ENCODE data around the gene RETREG2.

Gene RETREG2

DNA sequence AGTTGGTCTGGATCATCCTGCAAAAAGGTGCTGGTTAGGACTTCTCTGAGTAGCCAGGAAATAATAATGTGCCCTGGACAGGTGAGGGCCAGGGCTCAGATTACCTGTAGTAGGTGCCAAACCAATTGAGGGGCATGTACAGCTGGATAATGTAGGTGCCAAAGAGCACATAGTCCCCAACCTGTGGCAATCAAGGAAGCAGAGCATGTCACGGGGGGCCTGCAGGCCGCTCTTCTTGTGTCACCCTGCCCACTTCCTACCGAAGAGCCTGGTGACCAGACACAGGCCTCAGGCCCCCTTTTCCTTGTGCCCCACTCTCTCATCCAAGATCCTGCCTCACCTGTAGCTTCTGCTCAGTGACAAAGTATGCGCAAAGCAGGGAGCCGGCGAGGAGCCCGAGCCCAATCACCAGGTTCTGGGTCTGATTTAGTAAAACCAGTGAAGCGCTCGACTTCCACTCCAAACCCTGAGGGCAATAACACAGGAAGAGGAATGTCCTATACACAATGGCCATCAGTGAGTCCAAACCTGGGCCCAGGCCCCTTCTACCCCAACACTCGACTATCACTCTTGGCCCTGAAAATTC lies 35.5 kb downstream of the RETREG2 start (continued):
- TF ChIP-seq PATZ1 (CRISPR knock-in tag; IDR thresholded peaks at IDR 0.05; ENCODE audit: borderline replicate concordance) (no peak), TSHZ2 (CRISPR knock-in tag; IDR thresholded peaks at IDR 0.05) (no peak), TOX (CRISPR knock-in tag; IDR thresholded peaks at IDR 0.05; ENCODE audit: borderline replicate concordance) (no peak), ZNF70 (CRISPR knock-in tag; IDR thresholded peaks at IDR 0.05) (no peak), OSR1 (CRISPR knock-in tag; IDR thresholded peaks at IDR 0.05) (no peak), ZFP3 (CRISPR knock-in tag; IDR thresholded peaks at IDR 0.05) (no peak)

DNA sequence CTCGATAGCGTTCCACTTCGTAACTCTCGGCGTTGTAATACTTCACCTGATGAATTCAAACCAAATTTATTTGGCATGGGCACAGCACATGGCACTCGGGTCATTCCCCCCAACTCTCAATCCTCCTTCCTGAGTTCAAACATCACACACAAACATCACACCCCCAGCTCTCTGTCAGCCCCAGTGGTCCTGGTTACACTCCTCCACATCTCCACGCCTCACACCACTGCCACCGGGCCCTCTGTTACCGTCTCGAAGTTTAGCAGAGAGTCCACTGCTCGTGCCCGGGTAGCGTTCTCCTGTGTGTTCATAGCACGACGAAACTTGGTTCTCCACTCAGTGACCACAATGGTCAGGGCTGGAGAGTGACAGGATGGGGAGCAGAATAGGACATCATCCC lies 36.1 kb downstream of the RETREG2 start:
- TF ChIP-seq ZNF8 (CRISPR knock-in tag; IDR thresholded peaks at IDR 0.05) (no peak), TOX (CRISPR knock-in tag; IDR thresholded peaks at IDR 0.05; ENCODE audit: borderline replicate concordance) (no peak), ZFP30 (CRISPR knock-in tag; IDR thresholded peaks at IDR 0.05) (no peak), ESRRG (CRISPR knock-in tag; IDR thresholded peaks at IDR 0.05) (no peak), CSRNP3 (CRISPR knock-in tag; IDR thresholded peaks at IDR 0.05) (no peak), ISL1 (CRISPR knock-in tag; IDR thresholded peaks at IDR 0.05) (no peak), SNAI2 (CRISPR knock-in tag; IDR thresholded peaks at IDR 0.05) (no peak), OSR1 (CRISPR knock-in tag; IDR thresholded peaks at IDR 0.05) (no peak), ZFP3 (CRISPR knock-in tag; IDR thresholded peaks at IDR 0.05) (no peak), ZNF565 (CRISPR knock-in tag; conservative IDR thresholded peaks at IDR 0.05; ENCODE audit: low read depth) (no peak), ZNF70 (CRISPR knock-in tag; IDR thresholded peaks at IDR 0.05) (no peak), RARB (CRISPR knock-in tag; IDR thresholded peaks at IDR 0.05) (no peak), CSDC2 (CRISPR knock-in tag; IDR thresholded peaks at IDR 0.05) (no peak), GLIS3 (CRISPR knock-in tag; IDR thresholded peaks at IDR 0.05) (no peak), TSHZ2 (CRISPR knock-in tag; IDR thresholded peaks at IDR 0.05) (no peak), PATZ1 (CRISPR knock-in tag; IDR thresholded peaks at IDR 0.05; ENCODE audit: borderline replicate concordance) (no peak)
- TF ChIP-seq, protein P1, sequence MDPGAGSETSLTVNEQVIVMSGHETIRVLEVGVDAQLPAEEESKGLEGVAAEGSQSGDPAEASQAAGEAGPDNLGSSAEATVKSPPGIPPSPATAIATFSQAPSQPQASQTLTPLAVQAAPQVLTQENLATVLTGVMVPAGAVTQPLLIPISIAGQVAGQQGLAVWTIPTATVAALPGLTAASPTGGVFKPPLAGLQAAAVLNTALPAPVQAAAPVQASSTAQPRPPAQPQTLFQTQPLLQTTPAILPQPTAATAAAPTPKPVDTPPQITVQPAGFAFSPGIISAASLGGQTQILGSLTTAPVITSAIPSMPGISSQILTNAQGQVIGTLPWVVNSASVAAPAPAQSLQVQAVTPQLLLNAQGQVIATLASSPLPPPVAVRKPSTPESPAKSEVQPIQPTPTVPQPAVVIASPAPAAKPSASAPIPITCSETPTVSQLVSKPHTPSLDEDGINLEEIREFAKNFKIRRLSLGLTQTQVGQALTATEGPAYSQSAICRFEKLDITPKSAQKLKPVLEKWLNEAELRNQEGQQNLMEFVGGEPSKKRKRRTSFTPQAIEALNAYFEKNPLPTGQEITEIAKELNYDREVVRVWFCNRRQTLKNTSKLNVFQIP (CRISPR knock-in tag; IDR thresholded peaks at IDR 0.05; ENCODE audit: borderline replicate concordance, low read depth), result no peak
- TF ChIP-seq, protein P2, sequence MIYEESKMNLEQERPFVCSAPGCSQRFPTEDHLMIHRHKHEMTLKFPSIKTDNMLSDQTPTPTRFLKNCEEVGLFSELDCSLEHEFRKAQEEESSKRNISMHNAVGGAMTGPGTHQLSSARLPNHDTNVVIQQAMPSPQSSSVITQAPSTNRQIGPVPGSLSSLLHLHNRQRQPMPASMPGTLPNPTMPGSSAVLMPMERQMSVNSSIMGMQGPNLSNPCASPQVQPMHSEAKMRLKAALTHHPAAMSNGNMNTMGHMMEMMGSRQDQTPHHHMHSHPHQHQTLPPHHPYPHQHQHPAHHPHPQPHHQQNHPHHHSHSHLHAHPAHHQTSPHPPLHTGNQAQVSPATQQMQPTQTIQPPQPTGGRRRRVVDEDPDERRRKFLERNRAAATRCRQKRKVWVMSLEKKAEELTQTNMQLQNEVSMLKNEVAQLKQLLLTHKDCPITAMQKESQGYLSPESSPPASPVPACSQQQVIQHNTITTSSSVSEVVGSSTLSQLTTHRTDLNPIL (CRISPR knock-in tag; IDR thresholded peaks at IDR 0.05; ENCODE audit: low read depth), result no peak
- no peak for ATAC-seq

Measured in SK-N-SH treated with all-trans-retinoic acid at 6 μM for 48 hours (cell line).